DND-41 (cell line): Measurements from ENCODE around the gene LMF1.

Source experiments
- ATAC-seq: fragments of 200-7000 bp; cut with Tn5 transposase; 3 replicates; pipeline ENCODE4 v1.9.1; 2021; ENCODE audit warnings: low read depth; ENCODE audit not compliant: insufficient read depth
- DNase-seq: peaks from one replicate; pipeline ENCODE4 v3.0.0-alpha.2; 2020
- H2AFZ ChIP-seq: 2 replicates; pipeline ENCODE4 v1.6.0; 2012; ENCODE audit warnings: low read depth, low read length
- H3K27ac ChIP-seq: 2 replicates; pipeline ENCODE4 v1.5.1; 2012; ENCODE audit warnings: low read length, inconsistent platforms
- H3K27me3 ChIP-seq: fragments of 200-600 bp; sonication (generic); 2 replicates; pipeline ENCODE4 v1.6.0; 2012; ENCODE audit warnings: low read length, mild to moderate bottlenecking, inconsistent platforms; ENCODE audit not compliant: insufficient read depth, poor library complexity
- H3K36me3 ChIP-seq: 2 replicates; pipeline ENCODE4 v1.5.1; 2012; ENCODE audit warnings: low read length, inconsistent platforms; ENCODE audit not compliant: insufficient read depth
- H3K4me1 ChIP-seq: 2 replicates; pipeline ENCODE4 v1.5.1; 2012; ENCODE audit warnings: mild to moderate bottlenecking, low read length; ENCODE audit not compliant: insufficient read depth
- H3K4me2 ChIP-seq: 2 replicates; pipeline ENCODE4 v1.6.0; 2012; ENCODE audit warnings: mild to moderate bottlenecking, moderate library complexity, low read length, inconsistent platforms; ENCODE audit not compliant: insufficient read depth
- H3K4me3 ChIP-seq, 2 experiments: fragments of 200-600 bp in 1 of 2; shearing (Covaris generic) in 1 of 2; 2 replicates each; pipeline ENCODE4 v1.5.1; 2012 to 2016; ENCODE audit warnings: inconsistent platforms in 2 of 2, low read length in 2 of 2, mild to moderate bottlenecking in 2 of 2, low read depth in 1 of 2, moderate library complexity in 1 of 2
- H3K79me2 ChIP-seq: 2 replicates; pipeline ENCODE4 v1.6.0; 2012; ENCODE audit warnings: low read length, inconsistent platforms; ENCODE audit not compliant: insufficient read depth
- H3K9ac ChIP-seq: 2 replicates; pipeline ENCODE4 v1.6.0; 2012; ENCODE audit warnings: low read depth, mild to moderate bottlenecking, inconsistent platforms, low read length, moderate library complexity
- H3K9me3 ChIP-seq: 2 replicates; pipeline ENCODE4 v1.5.1; 2012; ENCODE audit warnings: low read length, moderate library complexity, mild to moderate bottlenecking, inconsistent platforms; ENCODE audit not compliant: insufficient read depth, severe bottlenecking
- H4K20me1 ChIP-seq: 2 replicates; pipeline ENCODE4 v1.6.0; 2012; ENCODE audit warnings: low read length; ENCODE audit not compliant: insufficient read depth
- EZH2 ChIP-seq: IDR thresholded peaks from 3 replicates; pipeline ENCODE4 v1.6.1; 2012; ENCODE audit warnings: borderline replicate concordance, low read depth, mild to moderate bottlenecking, moderate library complexity, low read length, inconsistent platforms; ENCODE audit not compliant: severe bottlenecking
- TF ChIP-seq, protein P1 (sequence below): IDR thresholded peaks from 2 replicates; pipeline ENCODE4 v1.5.1; 2012; ENCODE audit warnings: borderline replicate concordance, low read length, moderate library complexity, mild to moderate bottlenecking; ENCODE audit not compliant: poor library complexity, severe bottlenecking; ENCODE audit errors: extremely low read depth

Gene LMF1

DNA sequence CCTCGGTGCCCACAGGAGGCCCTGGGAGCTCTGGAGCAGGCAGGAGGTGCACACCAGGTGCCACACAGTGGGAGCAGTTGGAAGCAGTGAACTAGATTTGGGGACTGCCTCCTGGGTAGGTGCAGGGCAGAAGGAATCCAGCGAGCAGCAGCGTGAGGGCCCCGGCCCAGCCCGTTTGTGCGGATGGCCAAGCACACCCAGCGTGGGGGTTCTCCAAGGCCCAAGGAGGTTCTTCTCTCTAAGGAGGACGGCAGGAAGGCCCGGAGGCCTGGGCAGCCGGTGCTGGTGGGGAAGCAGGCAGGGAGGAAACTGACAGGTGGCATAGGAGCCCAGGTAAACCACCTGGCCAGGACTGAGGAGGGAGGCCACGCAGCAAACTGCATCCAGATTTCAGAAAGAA, 27.8 kb upstream of the LMF1 start:
- Histone ChIP-seq H3K27ac (no peak overlapping the region), H3K4me2 (no peak overlapping the region), H3K79me2 (no peaks in the 10 kb centered on the region), H3K9me3 (peaks cover 13% of the 10 kb centered on the region), H3K27me3 (no peaks in the 10 kb centered on the region), H3K4me1 (no peaks in the 10 kb centered on the region), H4K20me1 (0 out of 2 replicates have a peak, but pooled peaks cover 3% of the 10 kb centered on the region), H2AFZ (no peak overlapping the region), H3K36me3 (no peaks in the 10 kb centered on the region), H3K4me3 (no peak overlapping the region), H3K9ac (no peak overlapping the region)
- TF ChIP-seq, protein P1, sequence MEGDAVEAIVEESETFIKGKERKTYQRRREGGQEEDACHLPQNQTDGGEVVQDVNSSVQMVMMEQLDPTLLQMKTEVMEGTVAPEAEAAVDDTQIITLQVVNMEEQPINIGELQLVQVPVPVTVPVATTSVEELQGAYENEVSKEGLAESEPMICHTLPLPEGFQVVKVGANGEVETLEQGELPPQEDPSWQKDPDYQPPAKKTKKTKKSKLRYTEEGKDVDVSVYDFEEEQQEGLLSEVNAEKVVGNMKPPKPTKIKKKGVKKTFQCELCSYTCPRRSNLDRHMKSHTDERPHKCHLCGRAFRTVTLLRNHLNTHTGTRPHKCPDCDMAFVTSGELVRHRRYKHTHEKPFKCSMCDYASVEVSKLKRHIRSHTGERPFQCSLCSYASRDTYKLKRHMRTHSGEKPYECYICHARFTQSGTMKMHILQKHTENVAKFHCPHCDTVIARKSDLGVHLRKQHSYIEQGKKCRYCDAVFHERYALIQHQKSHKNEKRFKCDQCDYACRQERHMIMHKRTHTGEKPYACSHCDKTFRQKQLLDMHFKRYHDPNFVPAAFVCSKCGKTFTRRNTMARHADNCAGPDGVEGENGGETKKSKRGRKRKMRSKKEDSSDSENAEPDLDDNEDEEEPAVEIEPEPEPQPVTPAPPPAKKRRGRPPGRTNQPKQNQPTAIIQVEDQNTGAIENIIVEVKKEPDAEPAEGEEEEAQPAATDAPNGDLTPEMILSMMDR: no peak
- no peak for TF ChIP-seq EZH2
- ATAC-seq: no peak
- DNase-seq: no peak

DNA sequence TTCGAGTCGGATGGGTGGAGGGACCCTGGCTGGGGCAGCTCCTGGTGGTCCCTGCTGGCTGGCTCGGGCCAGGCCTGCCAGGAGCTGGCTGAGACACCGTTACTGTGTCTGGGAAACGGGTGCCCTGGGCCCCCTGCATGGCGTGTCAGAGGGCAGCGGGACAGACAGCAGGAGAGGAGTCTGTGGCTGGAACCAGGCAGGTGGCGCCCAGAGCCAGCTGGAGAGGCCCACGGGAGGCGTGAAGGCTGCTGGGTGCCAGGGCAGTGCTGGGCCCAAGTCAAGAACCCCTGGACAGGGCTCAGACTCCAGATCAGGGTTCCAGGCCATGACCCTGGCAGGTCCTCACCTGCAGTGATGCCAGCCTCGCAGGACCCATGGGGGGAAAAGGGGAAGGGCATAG, 27.4 kb upstream of the LMF1 start:
- Histone ChIP-seq H3K4me2 (no peak overlapping the region), H3K9me3 (peaks cover 13% of the 10 kb centered on the region), H3K4me1 (no peaks in the 10 kb centered on the region), H4K20me1 (0 out of 2 replicates have a peak, but pooled peaks cover 3% of the 10 kb centered on the region), H3K27ac (no peak overlapping the region), H3K27me3 (no peaks in the 10 kb centered on the region), H3K9ac (no peak overlapping the region), H3K4me3 (no peak overlapping the region), H2AFZ (no peak overlapping the region), H3K79me2 (no peaks in the 10 kb centered on the region), H3K36me3 (no peaks in the 10 kb centered on the region)
- TF ChIP-seq EZH2: no peak
- TF ChIP-seq, protein P1: no peak
- DNase-seq: no peak
- no peak for ATAC-seq

GRCh38 chr16:997440-998051, 26.8 kb upstream of the LMF1 start:
- Histone ChIP-seq H3K27ac (no peak overlapping the region), H3K4me3 (no peak overlapping the region), H2AFZ (no peak overlapping the region), H3K9me3 (peaks cover 13% of the 10 kb centered on the region), H3K36me3 (no peaks in the 10 kb centered on the region), H3K4me2 (no peak overlapping the region), H3K27me3 (no peaks in the 10 kb centered on the region), H3K79me2 (no peaks in the 10 kb centered on the region), H4K20me1 (0 out of 2 replicates have a peak, but pooled peaks cover 3% of the 10 kb centered on the region), H3K4me1 (no peaks in the 10 kb centered on the region), H3K9ac (no peak overlapping the region)
- TF ChIP-seq EZH2: no peak
- TF ChIP-seq, protein P1: no peak
- no peak for DNase-seq
- ATAC-seq: no peak

- peaks cover 3% of the 10 kb centered on the region; the same call in 1 of the 2 replicates for H4K20me1 ChIP-seq
- H2AFZ ChIP-seq: no peak overlapping the region
- H3K9me3 ChIP-seq: peaks cover 13% of the 10 kb centered on the region
- H3K9ac ChIP-seq: no peak overlapping the region
- H3K27me3 ChIP-seq: no peaks in the 10 kb centered on the region
- no peaks in the 10 kb centered on the region for H3K4me1 ChIP-seq
- no peak for DNase-seq
- H3K79me2 ChIP-seq: no peaks in the 10 kb centered on the region
- TF ChIP-seq, protein P1: no peak
- no peak for TF ChIP-seq EZH2
- H3K36me3 ChIP-seq: no peaks in the 10 kb centered on the region
- H3K4me3 ChIP-seq: no peak overlapping the region
- ATAC-seq: no peak
- no peak overlapping the region for H3K27ac ChIP-seq
- no peak overlapping the region for H3K4me2 ChIP-seq
Measured at GRCh38 chr16:996681-997080, 25.9 kb upstream of the LMF1 start.
